Neuron (in vitro differentiated cells): ENCODE results near the gene SLC16A1.

Experiments used
- H2AFZ ChIP-seq: one replicate; pipeline ENCODE4 v1.6.1; 2013; ENCODE audit warnings: low read depth, mild to moderate bottlenecking, inconsistent platforms, low read length, moderate library complexity
- H3K27me3 ChIP-seq: one replicate; pipeline ENCODE4 v1.6.1; 2013; ENCODE audit warnings: low read length; ENCODE audit not compliant: insufficient read depth
- H3K36me3 ChIP-seq: one replicate; pipeline ENCODE4 v1.6.1; 2013; ENCODE audit warnings: low read length; ENCODE audit not compliant: insufficient read depth
- H3K4me1 ChIP-seq: one replicate; pipeline ENCODE4 v1.6.1; 2013; ENCODE audit warnings: low read length; ENCODE audit not compliant: insufficient read depth
- H3K4me3 ChIP-seq: 2 replicates; pipeline ENCODE4 v1.5.1; 2013; ENCODE audit warnings: mild to moderate bottlenecking, low read length, moderate library complexity
- H3K9me3 ChIP-seq: one replicate; pipeline ENCODE4 v1.6.1; 2013; ENCODE audit warnings: low read length

The SLC16A1 gene

GRCh38 chr1:112881742-112882127 lies 74.3 kb downstream of the SLC16A1 start:
- no peaks in the 10 kb centered on the region for H3K36me3 ChIP-seq
- no peak overlapping the region for H3K4me3 ChIP-seq
- no peaks in the 10 kb centered on the region for H3K27me3 ChIP-seq

GRCh38 chr1:112879834-112880233 lies 76.2 kb downstream of the SLC16A1 start:
- no peak overlapping the region for H3K4me3 ChIP-seq
- no peak overlapping the region for H2AFZ ChIP-seq
- H3K9me3 ChIP-seq, result no peaks in the 10 kb centered on the region
- H3K27me3 ChIP-seq, result no peaks in the 10 kb centered on the region
- no peaks in the 10 kb centered on the region for H3K36me3 ChIP-seq
- H3K4me1 ChIP-seq, result peaks cover 6% of the 10 kb centered on the region

More at GRCh38 chr1:112881742-112882127, 74.3 kb downstream of the SLC16A1 start:
- H3K4me1 ChIP-seq, result peaks cover 6% of the 10 kb centered on the region
- no peak overlapping the region for H2AFZ ChIP-seq
- no peaks in the 10 kb centered on the region for H3K9me3 ChIP-seq

- H3K4me3 ChIP-seq, result no peak overlapping the region
- no peaks in the 10 kb centered on the region for H3K27me3 ChIP-seq
- H3K4me1 ChIP-seq, result peaks cover 6% of the 10 kb centered on the region
- H3K36me3 ChIP-seq, result no peaks in the 10 kb centered on the region
- H3K9me3 ChIP-seq, result no peaks in the 10 kb centered on the region
- H2AFZ ChIP-seq, result no peak overlapping the region
These were observed 77.7 kb downstream of the SLC16A1 start for GRCh38 chr1:112878321-112878720.

DNA sequence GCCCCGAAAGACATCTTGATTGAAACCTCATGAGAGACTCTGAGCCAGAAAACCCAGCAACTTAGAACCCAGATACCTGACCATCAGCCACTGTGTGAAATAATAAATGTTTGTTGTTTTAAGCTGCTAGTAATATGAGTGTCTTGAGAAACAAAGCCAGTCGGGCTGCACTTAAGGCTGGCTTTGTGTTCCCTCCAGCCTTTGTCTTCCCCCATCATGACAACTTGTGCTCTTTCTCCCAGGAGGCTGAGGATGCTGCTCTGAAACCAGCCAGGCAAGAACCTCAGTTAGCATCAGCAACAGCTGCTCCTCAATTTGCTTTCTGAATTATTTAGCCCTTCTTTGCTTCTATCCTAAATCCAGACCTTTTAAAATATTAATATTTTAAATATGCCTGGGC lies 78.2 kb downstream of the SLC16A1 start:
- no peak overlapping the region for H2AFZ ChIP-seq
- H3K9me3 ChIP-seq, result no peaks in the 10 kb centered on the region
- no peaks in the 10 kb centered on the region for H3K36me3 ChIP-seq
- H3K4me3 ChIP-seq, result no peak overlapping the region
- H3K27me3 ChIP-seq, result no peaks in the 10 kb centered on the region
- H3K4me1 ChIP-seq, result peaks cover 6% of the 10 kb centered on the region

GRCh38 chr1:112876315-112876714 lies 79.7 kb downstream of the SLC16A1 start:
- peaks cover 6% of the 10 kb centered on the region for H3K4me1 ChIP-seq
- H3K9me3 ChIP-seq, result no peaks in the 10 kb centered on the region
- H3K36me3 ChIP-seq, result no peaks in the 10 kb centered on the region
- no peak overlapping the region for H3K4me3 ChIP-seq
- no peaks in the 10 kb centered on the region for H3K27me3 ChIP-seq
- H2AFZ ChIP-seq, result no peak overlapping the region

GRCh38 chr1:112872551-112872962 lies 83.4 kb downstream of the SLC16A1 start:
- no peaks in the 10 kb centered on the region for H3K36me3 ChIP-seq
- no peaks in the 10 kb centered on the region for H3K4me1 ChIP-seq
- H3K27me3 ChIP-seq, result no peaks in the 10 kb centered on the region
- no peaks in the 10 kb centered on the region for H3K9me3 ChIP-seq
- peak overlapping the region; percentile 22 for H2AFZ ChIP-seq
- H3K4me3 ChIP-seq, result no peak overlapping the region

DNA sequence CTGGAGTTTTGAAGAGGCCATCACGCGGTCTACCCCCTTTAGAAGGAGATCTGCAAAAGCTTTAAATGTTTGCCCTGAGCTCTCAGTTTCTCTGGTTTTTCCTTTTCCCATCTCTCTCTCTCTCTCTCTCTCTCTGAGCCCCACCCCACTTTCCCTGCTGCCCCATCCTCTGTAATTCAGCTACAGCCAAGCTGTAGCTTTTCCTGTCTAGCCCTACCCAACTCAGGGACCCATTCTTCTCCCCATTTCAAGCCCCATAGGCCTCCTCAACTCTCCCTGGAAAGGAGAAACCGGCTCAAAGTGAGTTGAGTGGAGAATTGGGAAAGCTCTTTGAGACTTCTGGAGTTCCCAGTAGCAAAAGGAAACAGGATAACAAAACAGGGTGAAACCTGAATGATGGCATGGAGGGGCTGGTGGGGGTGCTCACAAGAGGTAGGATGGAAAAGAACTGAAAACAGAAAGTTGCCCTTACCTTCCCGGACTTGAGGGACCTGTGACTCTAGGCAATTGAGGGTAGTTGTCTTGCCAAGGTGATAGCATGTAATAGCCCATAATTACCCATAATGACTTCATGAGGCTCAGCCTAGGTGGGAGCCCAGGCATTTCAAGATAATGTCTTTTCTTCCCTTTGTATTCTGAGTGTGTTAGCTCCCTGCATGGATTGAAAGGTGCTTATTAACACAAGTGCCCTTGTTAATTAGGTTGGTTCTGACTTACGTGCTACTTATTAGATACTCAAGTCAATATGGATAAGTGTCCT lies 84.9 kb downstream of the SLC16A1 start:
- no peaks in the 10 kb centered on the region for H3K36me3 ChIP-seq
- no peaks in the 10 kb centered on the region for H3K4me1 ChIP-seq
- H2AFZ ChIP-seq, result no peak overlapping the region
- no peak overlapping the region for H3K4me3 ChIP-seq
- H3K9me3 ChIP-seq, result no peaks in the 10 kb centered on the region
- no peaks in the 10 kb centered on the region for H3K27me3 ChIP-seq

DNA sequence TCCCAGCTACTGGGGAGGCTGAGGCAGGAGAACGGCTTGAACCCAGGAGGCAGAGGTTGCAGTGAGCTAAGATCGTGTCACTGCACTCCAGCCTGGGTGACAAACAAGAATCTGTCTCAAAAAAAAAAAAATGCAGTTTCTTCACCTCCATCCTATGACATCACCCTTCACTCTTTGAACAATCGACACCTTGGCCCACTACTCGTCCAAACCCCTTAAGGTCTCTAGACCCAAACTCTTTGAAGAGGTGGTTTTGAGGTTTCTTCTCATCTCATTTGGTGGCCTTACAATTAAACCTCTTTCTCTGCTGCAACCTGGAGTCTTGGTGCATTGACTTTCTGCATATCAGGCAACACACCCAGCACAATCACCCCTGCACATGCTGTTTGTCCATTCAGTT lies 86.1 kb downstream of the SLC16A1 start:
- H3K4me1 ChIP-seq, result no peaks in the 10 kb centered on the region
- H3K36me3 ChIP-seq, result no peaks in the 10 kb centered on the region
- H2AFZ ChIP-seq, result no peak overlapping the region
- no peaks in the 10 kb centered on the region for H3K27me3 ChIP-seq
- H3K4me3 ChIP-seq, result no peak overlapping the region
- H3K9me3 ChIP-seq, result no peaks in the 10 kb centered on the region

GRCh38 chr1:112868191-112868590 lies 87.8 kb downstream of the SLC16A1 start:
- Histone ChIP-seq H3K4me1 (no peaks in the 10 kb centered on the region), H3K36me3 (no peaks in the 10 kb centered on the region), H3K27me3 (no peaks in the 10 kb centered on the region), H3K9me3 (no peaks in the 10 kb centered on the region), H3K4me3 (no peak overlapping the region), H2AFZ (no peak overlapping the region)

GRCh38 chr1:112866981-112867380 lies 89.0 kb downstream of the SLC16A1 start:
- Histone ChIP-seq H2AFZ (no peak overlapping the region), H3K4me1 (no peaks in the 10 kb centered on the region), H3K9me3 (no peaks in the 10 kb centered on the region), H3K36me3 (no peaks in the 10 kb centered on the region), H3K27me3 (no peaks in the 10 kb centered on the region), H3K4me3 (no peak overlapping the region)

- H3K27me3 ChIP-seq, result no peaks in the 10 kb centered on the region
These were observed 89.8 kb downstream of the SLC16A1 start for GRCh38 chr1:112866151-112866550.

GRCh38 chr1:112862753-112863426 lies 93.1 kb downstream of the SLC16A1 start:
- Histone ChIP-seq H3K4me3 (no peak overlapping the region), H3K4me1 (no peaks in the 10 kb centered on the region), H3K36me3 (no peaks in the 10 kb centered on the region), H2AFZ (no peak overlapping the region), H3K9me3 (no peaks in the 10 kb centered on the region), H3K27me3 (no peaks in the 10 kb centered on the region)

More at GRCh38 chr1:112866151-112866550, 89.8 kb downstream of the SLC16A1 start:
- Histone ChIP-seq H3K4me1 (no peaks in the 10 kb centered on the region), H3K36me3 (no peaks in the 10 kb centered on the region), H3K4me3 (no peak overlapping the region), H2AFZ (no peak overlapping the region), H3K9me3 (no peaks in the 10 kb centered on the region)
